Heart right ventricle (tissue), 16 donors: ENCODE measurements around the gene LRRC19. TPM values are rescaled to one million over a fixed set of nuclear protein-coding genes. Genes with fewer than 3 reads are reported as not detected.

Experiments used
- ATAC-seq, 8 donors: fragments of 200-7000 bp; cut with Tn5 transposase; one replicate each; pipeline ENCODE4 v1.9.1; 2020; ENCODE audit warnings: mild to moderate bottlenecking in 8 of 8, moderate library complexity in 8 of 8, moderate number of reproducible peaks in 1 of 8
- DNase-seq, 2 donors: peaks; one replicate each; pipeline ENCODE4 v3.0.0-alpha.2; 2020
- H3K27ac ChIP-seq, 10 donors: fragments of 200-600 bp; sonication (generic) in 2 of 10; one replicate each; pipeline versions ENCODE4 v1.5.0 to v1.8.0; 2020 to 2022; ENCODE audit warnings: mild to moderate bottlenecking in 3 of 10
- H3K27me3 ChIP-seq, 7 donors: fragments of 200-600 bp; one replicate each; pipeline ENCODE4 v1.8.0; 2021 to 2022; ENCODE audit warnings: mild to moderate bottlenecking in 2 of 7
- H3K36me3 ChIP-seq, 9 donors: fragments of 200-600 bp; sonication (generic) in 1 of 9; one replicate each; pipeline versions ENCODE4 v1.5.0 to v1.8.0; 2020 to 2022; ENCODE audit warnings: mild to moderate bottlenecking in 2 of 9
- H3K4me1 ChIP-seq, 9 donors: fragments of 200-600 bp; sonication (generic) in 1 of 9; one replicate each; pipeline versions ENCODE4 v1.5.0 to v1.8.0; 2020 to 2022; ENCODE audit warnings: mild to moderate bottlenecking in 4 of 9
- H3K4me3 ChIP-seq, 10 donors: fragments of 200-600 bp; sonication (generic) in 2 of 10; one replicate each; pipeline versions ENCODE4 v1.5.0 to v1.8.0; 2020 to 2022; ENCODE audit warnings: mild to moderate bottlenecking in 7 of 10, moderate library complexity in 2 of 10
- H3K9me3 ChIP-seq, 11 donors: fragments of 200-600 bp in 10 of 11; sonication (generic) in 2 of 11; one replicate each; pipeline versions ENCODE4 v1.5.0 to v1.8.0; 2013 to 2022; ENCODE audit warnings: mild to moderate bottlenecking in 2 of 11, control low read depth in 1 of 11, moderate library complexity in 1 of 11
- CTCF ChIP-seq, 9 donors: fragments of 200-600 bp; sonication (generic) in 2 of 9; IDR thresholded peaks; one replicate each; pipeline versions ENCODE4 v1.5.0 to v1.8.0; 2021 to 2022; ENCODE audit warnings: antibody characterized with exemption in 9 of 9, mild to moderate bottlenecking in 5 of 9, moderate library complexity in 1 of 9
- WGBS, 2 donors: extraction: QIAGEN DNeasy Blood & Tissue Kit; methylation state at CpG; one replicate each; pipeline ENCODE4 v1.1.7; 2013; ENCODE audit warnings: inconsistent platforms in 1 of 2; 5-methylcytosine and 5-hydroxymethylcytosine counted together
- intact Hi-C, 10 donors: fragments of 100-400 bp; cut with DNase I; formaldehyde crosslinking; loops; one replicate each; pipeline versions ENCODE4 v1.11.1 to v1.14.2; 2022
- polyA plus RNA-seq, 2 donors: library from polyadenylated mRNA; stranded (reverse); fragments of 200-250 nt; gene quantifications; one replicate each; pipeline ENCODE4 v1.2.3, GENCODE V29; 2013
- total RNA-seq, 10 donors: library from RNA; stranded (reverse); fragmentation: NEBNext Ultra II Directional in 3 of 10; extraction: Animal tissue kit (Norgen Biotek cat#: 25700) in 3 of 10; gene quantifications; one replicate each; pipeline versions ENCODE4 v1.2.1 to v1.2.4, GENCODE V29; 2021 to 2023
- donor health status: Arrhythmogenic right ventricular cardiomyopathy.
- donor health status: ischemic (EF 13 %, LVEDD 7.1; RV severe dilation, severe dysfunction).
- donor health status: healthy with polysubstance abuse.
- donor health status: DM: no; HTN: yes; CAD: no.
- donor health status: DM: no; HTN: no; CAD: no.
- donor health status: ischemic (EF 25% LVEDD 6.9; RV normal size, moderate dysfunction).
- donor health status: ischemic (EF 25% LVEDD 5.7; RV mildly dilated, moderate dysfunction).
- donor health status: healthy.
- donor health status: DM: yes; HTN: yes; CAD: no.
- donor health status: Ischemic cardiomyopathy.
- donor health status: ischemic (EF 35%, LVEDD 5.7; RV mildly dilated, moderate dysfunction).
- donor health status: nonischemic (EF 11% LVEDD 7.7; RV severe dilation, severe dysfunction).
- donor health status: DM: yes; HTN: yes; CAD: no.
- donor health status: PGD.
- donor health status: ischemic (EF 29% LVEDD 5.4; RV normal size, mild dysfunction).
- donor health status: nonischemic (EF 23%, LVEDD 6.1; RV moderate dilation, normal function).

The LRRC19 gene
- total and polyA plus RNA-seq, 12 donors: not detected

GRCh38 chr9:26956860-26957233 lies 48.6 kb downstream of the LRRC19 start:
- TF ChIP-seq CTCF (IDR thresholded peaks at IDR 0.05): no peak
- ATAC-seq (no peak), DNase-seq (no peak)
- H3K36me3 ChIP-seq: peaks cover 0 to 2% (median 0%) of the 10 kb centered on the region in 9 donors
- H3K4me3 ChIP-seq: peak overlapping the region; percentile 38 to 82 (median 62)
- peaks cover 0 to 26% (median 18%) of the 10 kb centered on the region in 9 donors for H3K4me1 ChIP-seq
- H3K27ac ChIP-seq: peak overlapping the region in 9 of 10 donors; percentile 75 to 94 (median 86)
- intact Hi-C loops: loop anchor here in 4 of 10 donors (1.0 to 10.0 kb wide), 3 partner anchors 10 to 65 kb away; partner anchors contain the start of genes CAAP1 (in 2 of the 4) and PLAA (in 2 of the 4)
- no peaks in the 10 kb centered on the region for H3K9me3 ChIP-seq
- H3K27me3 ChIP-seq: no peaks in the 10 kb centered on the region
- 24 to 25% methylated on average over 6 of the region's 6 CpGs for WGBS, 2 donors

- peaks cover 0 to 26% (median 18%) of the 10 kb centered on the region in 9 donors for H3K4me1 ChIP-seq
- H3K27ac ChIP-seq: peak within 1 kb of the TSS; percentile 4 to 94 (median 82)
- DNase-seq (peak; percentile 97 to 99), ATAC-seq (peak; percentile 100)
- H3K27me3 ChIP-seq: no peaks in the 10 kb centered on the region
- intact Hi-C loops: loop anchor here in 4 of 10 donors (1.0 to 10.0 kb wide), 3 partner anchors 9 to 64 kb away; partner anchors contain the start of genes CAAP1 (in 2 of the 4) and PLAA (in 2 of the 4)
- peak within 1 kb of the TSS; percentile 38 to 82 (median 62) for H3K4me3 ChIP-seq
- 1% methylated on average over 53 of the region's 53 CpGs for WGBS, 2 donors
- no peaks in the 10 kb centered on the region for H3K9me3 ChIP-seq
- TF ChIP-seq CTCF (IDR thresholded peaks at IDR 0.05): no peak
- no peaks in the 10 kb centered on the region for H3K36me3 ChIP-seq
Measured at GRCh38 chr9:26955921-26956859, 49.3 kb downstream of the LRRC19 start, which contains the start of gene IFT74. TSS of gene IFT74 (plus strand) at chr9:26956412. CDS start at chr9:26961968, 5,556 bp downstream.

- 28 to 45% methylated on average over 4 of the region's 4 CpGs for WGBS, 2 donors
- Histone ChIP-seq H3K27me3 (no peaks in the 10 kb centered on the region), H3K4me1 (peaks cover 0 to 26% (median 18%) of the 10 kb centered on the region in 9 donors), H3K27ac (peak overlapping the region in 9 of 10 donors; percentile 75 to 94 (median 86)), H3K4me3 (peak overlapping the region; percentile 38 to 82 (median 62)), H3K36me3 (no peaks in the 10 kb centered on the region), H3K9me3 (no peaks in the 10 kb centered on the region)
- TF ChIP-seq CTCF (IDR thresholded peaks at IDR 0.05): no peak
- ATAC-seq (peak in 3 of 8 donors; percentile 5 to 54 (median 22)), DNase-seq (no peak)
- intact Hi-C loops: loop anchor here in 2 of 10 donors (5.0 to 10.0 kb wide), 2 partner anchors 61 to 63 kb away; partner anchors contain the start of gene CAAP1 (in 2 of the 2)
Measured at GRCh38 chr9:26955222-26955903, 50.1 kb downstream of the LRRC19 start.

- H3K27ac ChIP-seq: peak overlapping the region in 2 of 10 donors; percentile 89
- no peak for DNase-seq
- ATAC-seq: no peak
- H3K4me3 ChIP-seq: no peak overlapping the region
- H3K36me3 ChIP-seq: no peaks in the 10 kb centered on the region
- no peaks in the 10 kb centered on the region for H3K9me3 ChIP-seq
- H3K27me3 ChIP-seq: no peaks in the 10 kb centered on the region
- intact Hi-C loops: loop anchor here in 1 of 10 donors (10.0 kb wide), 1 partner anchor 59 kb away; the partner anchor contains the start of gene CAAP1
- WGBS, 2 donors: 79 to 82% methylated on average over 3 of the region's 3 CpGs
- peaks cover 0 to 26% (median 18%) of the 10 kb centered on the region in 9 donors for H3K4me1 ChIP-seq
- TF ChIP-seq CTCF (IDR thresholded peaks at IDR 0.05): no peak
Measured at GRCh38 chr9:26954050-26954508, 51.4 kb downstream of the LRRC19 start.
